Renal cortical epithelial cell (primary cell): ENCODE results near the gene CPED1. TPM values are rescaled to one million over a fixed set of nuclear protein-coding genes. Genes with fewer than 3 reads are reported as not detected.
"Not testable (repeated sequence)": the region's sequence is repeated elsewhere in the genome, so short reads cannot be mapped to it uniquely, and the experiment has no call there.

Experiments
- DNase-seq: peaks from one replicate; pipeline ENCODE4 v3.0.0-alpha.2; 2011; ENCODE audit warnings: low read depth
- total RNA-seq: library from RNA; depleted of rRNA; stranded (reverse); fragments of >200 nt; gene quantifications from 2 replicates; pipeline ENCODE4 v1.2.3, GENCODE V29; 2014

Gene CPED1
- total RNA-seq, 1 donor from 2014 or later = 1.1 TPM

- DNase-seq = no peak
Observed at GRCh38 chr7:121069346-121070100, 81.0 kb downstream of the CPED1 start.

GRCh38 chr7:121071132-121071531 lies 82.6 kb downstream of the CPED1 start:
- DNase-seq = no peak

GRCh38 chr7:121071662-121072061 lies 83.2 kb downstream of the CPED1 start:
- DNase-seq = no peak

DNA sequence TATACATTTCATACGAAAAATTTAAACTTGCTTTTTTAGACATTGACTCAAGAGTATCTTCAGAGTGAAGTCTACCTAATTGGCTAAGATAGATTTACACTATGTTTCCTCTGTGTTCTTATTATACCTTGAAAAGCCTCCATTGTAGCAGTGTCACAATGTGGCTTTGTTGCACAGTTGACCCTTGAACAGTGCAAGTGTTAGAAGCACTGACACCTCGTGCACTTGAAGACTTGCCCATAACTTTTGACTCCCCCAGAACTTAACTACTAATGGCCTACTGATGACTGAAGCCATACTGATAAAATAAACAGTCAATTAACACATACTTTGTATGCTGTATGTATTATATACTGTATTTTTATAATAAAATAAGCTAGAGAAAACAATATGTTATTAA lies 84.3 kb downstream of the CPED1 start:
- no peak for DNase-seq

- DNase-seq = no peak
Observed at GRCh38 chr7:121073463-121074099, 85.1 kb downstream of the CPED1 start.

GRCh38 chr7:121075424-121075841 lies 86.9 kb downstream of the CPED1 start:
- DNase-seq = not testable (repeated sequence)

- DNase-seq = no peak
Observed at GRCh38 chr7:121075952-121076349, 87.4 kb downstream of the CPED1 start.

GRCh38 chr7:121076350-121077164 lies 88.0 kb downstream of the CPED1 start:
- DNase-seq = peak; percentile 89

- DNase-seq = no peak
Observed at GRCh38 chr7:121077165-121077630, 88.7 kb downstream of the CPED1 start.

DNA sequence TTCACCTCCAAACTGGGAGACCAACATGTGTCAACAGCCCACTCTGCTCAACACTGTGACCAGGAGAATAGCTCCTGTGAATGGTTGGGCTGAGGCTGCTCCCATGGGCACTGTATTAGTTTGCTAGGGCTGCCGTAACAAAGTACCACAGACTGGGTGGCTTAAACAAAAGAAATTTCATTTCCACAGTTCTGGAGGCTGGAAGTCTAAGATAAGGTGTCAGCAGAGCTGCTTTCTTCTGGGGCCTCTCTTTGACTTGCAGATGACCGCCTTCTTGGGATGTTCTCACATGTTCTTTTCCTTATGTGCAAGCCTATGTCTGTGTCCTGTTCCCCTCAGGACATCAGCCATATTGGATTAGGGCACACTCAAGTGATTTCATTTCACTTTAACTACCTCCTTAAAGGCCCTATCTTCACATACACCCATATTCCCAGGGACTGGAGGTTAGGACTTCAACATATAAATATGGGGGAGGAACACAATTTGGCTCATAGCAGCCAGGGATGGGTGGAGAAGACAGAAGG lies 90.3 kb downstream of the CPED1 start:
- DNase-seq = no peak

GRCh38 chr7:121079425-121080169 lies 91.1 kb downstream of the CPED1 start:
- peak; percentile 38 for DNase-seq

GRCh38 chr7:121080257-121080912 lies 91.9 kb downstream of the CPED1 start:
- DNase-seq = no peak

DNA sequence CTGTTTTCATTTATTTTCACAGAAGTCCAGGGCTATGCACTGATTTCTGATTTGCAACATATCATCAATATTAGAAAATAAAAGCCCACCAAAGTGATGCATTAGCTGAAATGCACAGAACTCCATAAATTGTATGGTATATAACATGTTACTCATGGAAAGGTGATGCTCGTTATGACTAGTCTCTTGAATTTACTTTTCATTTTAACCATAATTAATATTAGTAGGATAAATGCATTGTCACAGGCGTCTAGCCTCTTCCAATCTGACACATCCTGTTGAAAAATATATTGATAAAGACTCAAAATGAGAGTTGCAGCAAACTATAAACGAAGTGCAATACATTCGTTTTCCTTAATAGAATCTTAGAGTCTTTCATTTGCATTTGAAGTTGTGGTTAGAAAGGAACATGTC lies 92.4 kb downstream of the CPED1 start:
- no peak for DNase-seq

- DNase-seq = peak; percentile 71
Observed at GRCh38 chr7:121081327-121081936, 92.9 kb downstream of the CPED1 start.

- no peak for DNase-seq
Observed at GRCh38 chr7:121082400-121083101, 94.0 kb downstream of the CPED1 start.

- DNase-seq = peak; percentile 72
Observed at GRCh38 chr7:121083138-121083789, 94.8 kb downstream of the CPED1 start.

DNA sequence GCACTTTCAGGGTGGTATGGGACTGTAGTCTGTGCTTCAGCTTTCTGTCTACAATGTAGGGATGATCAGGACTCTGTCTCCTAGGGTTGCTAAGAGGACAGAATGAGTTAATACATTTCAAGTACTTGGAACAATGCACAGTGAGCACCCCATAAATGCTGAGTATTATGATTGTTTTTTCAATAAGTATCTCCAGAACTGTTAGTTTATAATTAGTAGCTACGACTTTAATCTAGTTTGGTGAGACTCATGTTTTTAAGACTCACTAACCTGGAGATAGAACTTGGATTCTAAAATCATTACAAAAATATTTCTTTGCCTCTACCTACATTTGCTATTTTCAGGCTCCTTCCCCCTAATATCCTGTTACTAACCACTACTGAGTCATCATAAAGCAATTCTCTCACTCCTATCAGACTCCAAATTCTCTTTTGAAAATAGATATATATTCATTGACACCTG lies 95.3 kb downstream of the CPED1 start:
- peak; percentile 25 for DNase-seq

GRCh38 chr7:121084256-121084655 lies 95.7 kb downstream of the CPED1 start:
- no peak for DNase-seq

DNA sequence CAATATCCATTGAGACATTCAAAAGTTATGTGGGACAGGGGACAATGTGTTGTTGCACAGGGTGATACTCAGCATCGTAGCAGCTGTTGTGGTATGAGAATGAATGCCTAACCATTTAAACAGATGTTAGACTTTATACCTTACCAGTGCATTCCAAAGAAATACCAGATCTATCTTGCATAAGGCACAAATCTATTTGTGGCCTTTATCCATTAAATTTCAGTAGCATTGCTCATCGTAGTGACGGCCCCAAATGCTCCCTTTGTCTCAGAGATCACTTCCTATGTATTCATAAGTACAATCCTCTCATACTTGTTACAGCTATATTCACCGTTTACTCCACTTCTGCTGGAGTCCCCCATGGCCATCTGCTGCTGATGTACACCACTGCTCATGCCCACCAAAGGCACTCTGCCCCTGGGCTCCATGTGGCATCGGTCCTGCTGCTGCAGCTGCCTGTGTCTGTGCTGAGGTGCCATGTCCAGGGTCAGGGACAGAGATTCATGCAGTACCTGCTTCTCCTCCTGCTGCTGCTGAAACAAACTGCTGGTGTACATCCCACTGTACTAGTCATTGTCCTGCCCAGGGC lies 96.3 kb downstream of the CPED1 start:
- peak; percentile 90 for DNase-seq
